ENCODE data around the gene ANAPC16.
"Not testable (repeated sequence)": the region's sequence is repeated elsewhere in the genome, so short reads cannot be mapped to it uniquely, and the experiment has no call there.

Gene ANAPC16

GRCh38 chr10:72268475-72269200 lies 52.8 kb downstream of the ANAPC16 start:
- H3K9me3 ChIP-seq (replicated peaks in 1 of 11); H3K4me3 ChIP-seq; H4K20me1 ChIP-seq; H3K36me3 ChIP-seq; H3K9ac ChIP-seq; H3K27ac ChIP-seq; H3K27me3 ChIP-seq: not testable (repeated sequence)
- peak in 1 of 11 experiments; percentile 33; a peak in 1 of 22 replicates for TF ChIP-seq Cebpa-rat (IDR thresholded peaks at IDR 0.05)
- H3K4me1 ChIP-seq = peaks cover 34 to 88% (median 69%) of the 10 kb centered on the region in 10 experiments
- H3K4me2 ChIP-seq = peak overlapping the region in 9 of 11 experiments; percentile 24 to 49 (median 34); a peak in 13 of 22 replicates

GRCh38 chr10:72270607-72271281 lies 54.9 kb downstream of the ANAPC16 start:
- H3K9ac ChIP-seq = peak overlapping the region in 4 of 11 experiments; percentile 1 to 32 (median 12); a peak in 2 of 22 replicates
- no peak for TF ChIP-seq Cebpa-rat (IDR thresholded peaks at IDR 0.05)
- H3K4me1 ChIP-seq = peaks cover 26 to 80% (median 54%) of the 10 kb centered on the region in 10 experiments
- peaks cover 19 to 20% (median 19%) of the 10 kb centered on the region in 11 experiments; a peak in 21 of 22 replicates for H4K20me1 ChIP-seq
- no peaks in the 10 kb centered on the region for H3K27me3 ChIP-seq
- no peaks in the 10 kb centered on the region; a peak in 1 of 22 replicates for H3K9me3 ChIP-seq (replicated peaks in 1 of 11)
- H3K4me3 ChIP-seq = no peak overlapping the region
- H3K27ac ChIP-seq = peak overlapping the region in 6 of 11 experiments; percentile 19 to 40 (median 28); a peak in 7 of 22 replicates
- H3K36me3 ChIP-seq = peaks cover 13 to 19% (median 15%) of the 10 kb centered on the region in 11 experiments
- peak overlapping the region in 10 of 11 experiments; percentile 9 to 95 (median 29); a peak in 15 of 22 replicates for H3K4me2 ChIP-seq

- peak overlapping the region; percentile 84 to 100 (median 96) for H3K4me3 ChIP-seq
- H4K20me1 ChIP-seq = peaks cover 27 to 38% (median 31%) of the 10 kb centered on the region in 11 experiments; a peak in 21 of 22 replicates
- peaks cover 42 to 81% (median 61%) of the 10 kb centered on the region in 10 experiments for H3K4me1 ChIP-seq
- H3K9ac ChIP-seq = peak overlapping the region; percentile 82 to 97 (median 93)
- H3K27ac ChIP-seq = peak overlapping the region; percentile 63 to 92 (median 89)
- TF ChIP-seq Cebpa-rat (IDR thresholded peaks at IDR 0.05) = peak in 7 of 11 experiments; percentile 31 to 84 (median 59); a peak in 8 of 22 replicates
- no peaks in the 10 kb centered on the region for H3K27me3 ChIP-seq
- peaks cover 18 to 29% (median 24%) of the 10 kb centered on the region in 11 experiments for H3K36me3 ChIP-seq
- no peaks in the 10 kb centered on the region; a peak in 1 of 22 replicates for H3K9me3 ChIP-seq (replicated peaks in 1 of 11)
- peak overlapping the region; percentile 87 to 99 (median 95) for H3K4me2 ChIP-seq
Measured at GRCh38 chr10:72272689-72273409, 57.0 kb downstream of the ANAPC16 start.

GRCh38 chr10:72273410-72274212 lies 57.8 kb downstream of the ANAPC16 start, which contains the start of gene DDIT4:
Gene DDIT4 (plus strand): TSS chr10:72273924. CDS start chr10:72274217, 293 bp downstream.
- H4K20me1 ChIP-seq = peaks cover 27 to 38% (median 31%) of the 10 kb centered on the region in 11 experiments; a peak in 21 of 22 replicates
- no peak for TF ChIP-seq Cebpa-rat (IDR thresholded peaks at IDR 0.05)
- peaks cover 42 to 83% (median 63%) of the 10 kb centered on the region in 10 experiments for H3K4me1 ChIP-seq
- H3K4me2 ChIP-seq = peak within 1 kb of the TSS; percentile 90 to 99 (median 96)
- peak within 1 kb of the TSS; percentile 88 to 97 (median 94) for H3K9ac ChIP-seq
- H3K27ac ChIP-seq = peak within 1 kb of the TSS; percentile 76 to 92 (median 89)
- peak within 1 kb of the TSS; percentile 84 to 100 (median 96) for H3K4me3 ChIP-seq
- peaks cover 18 to 29% (median 24%) of the 10 kb centered on the region in 11 experiments for H3K36me3 ChIP-seq
- H3K9me3 ChIP-seq (replicated peaks in 1 of 11) = no peaks in the 10 kb centered on the region; a peak in 1 of 22 replicates
- no peaks in the 10 kb centered on the region for H3K27me3 ChIP-seq

- Histone ChIP-seq H3K4me3 (peak overlapping the region; percentile 84 to 100 (median 96)), H3K27ac (peak overlapping the region; percentile 76 to 92 (median 89)), H3K4me1 (peaks cover 42 to 83% (median 65%) of the 10 kb centered on the region in 10 experiments), H3K9ac (peak overlapping the region; percentile 88 to 97 (median 94)), H3K27me3 (no peaks in the 10 kb centered on the region), H3K4me2 (peak overlapping the region; percentile 90 to 99 (median 96)), H4K20me1 (peaks cover 27 to 38% (median 31%) of the 10 kb centered on the region in 11 experiments; a peak in 21 of 22 replicates), H3K36me3 (peaks cover 18 to 29% (median 24%) of the 10 kb centered on the region in 11 experiments), H3K9me3 (replicated peaks in 1 of 11) (no peaks in the 10 kb centered on the region; a peak in 1 of 22 replicates)
- TF ChIP-seq Cebpa-rat (IDR thresholded peaks at IDR 0.05) = no peak
Measured at GRCh38 chr10:72274213-72274729, 58.5 kb downstream of the ANAPC16 start.

- H3K27ac ChIP-seq = peak overlapping the region; percentile 76 to 92 (median 89)
Measured at GRCh38 chr10:72274730-72275350, 59.0 kb downstream of the ANAPC16 start.

More at GRCh38 chr10:72274730-72275350, 59.0 kb downstream of the ANAPC16 start:
- no peaks in the 10 kb centered on the region; a peak in 1 of 22 replicates for H3K9me3 ChIP-seq (replicated peaks in 1 of 11)
- no peaks in the 10 kb centered on the region for H3K27me3 ChIP-seq
- H4K20me1 ChIP-seq = peaks cover 27 to 38% (median 31%) of the 10 kb centered on the region in 11 experiments; a peak in 21 of 22 replicates
- peak overlapping the region; percentile 84 to 100 (median 96) for H3K4me3 ChIP-seq
- TF ChIP-seq Cebpa-rat (IDR thresholded peaks at IDR 0.05) = no peak
- peak overlapping the region; percentile 88 to 97 (median 94) for H3K9ac ChIP-seq
- H3K36me3 ChIP-seq = peaks cover 18 to 29% (median 24%) of the 10 kb centered on the region in 11 experiments
- H3K4me1 ChIP-seq = peaks cover 43 to 86% (median 70%) of the 10 kb centered on the region in 10 experiments
- peak overlapping the region; percentile 90 to 99 (median 96) for H3K4me2 ChIP-seq
